GM18951 (cell line): ENCODE data around the gene TRPV5.

Experiments used
- POLR2A ChIP-seq: IDR thresholded peaks from 4 replicates; pipeline ENCODE4 v1.6.1; 2011; ENCODE audit warnings: mild to moderate bottlenecking; ENCODE audit not compliant: insufficient read length, insufficient read depth; ENCODE audit errors: extremely low read depth
- in situ Hi-C: fragments of 300-500 bp; cut with MboI; formaldehyde crosslinking; loops from one replicate; pipeline ENCODE4 v1.12.0; 2022; ENCODE audit warnings: low sequenced_read_pairs, mixed read lengths, inconsistent platforms; ENCODE audit not compliant: unreplicated experiment

TRPV5 gene

DNA sequence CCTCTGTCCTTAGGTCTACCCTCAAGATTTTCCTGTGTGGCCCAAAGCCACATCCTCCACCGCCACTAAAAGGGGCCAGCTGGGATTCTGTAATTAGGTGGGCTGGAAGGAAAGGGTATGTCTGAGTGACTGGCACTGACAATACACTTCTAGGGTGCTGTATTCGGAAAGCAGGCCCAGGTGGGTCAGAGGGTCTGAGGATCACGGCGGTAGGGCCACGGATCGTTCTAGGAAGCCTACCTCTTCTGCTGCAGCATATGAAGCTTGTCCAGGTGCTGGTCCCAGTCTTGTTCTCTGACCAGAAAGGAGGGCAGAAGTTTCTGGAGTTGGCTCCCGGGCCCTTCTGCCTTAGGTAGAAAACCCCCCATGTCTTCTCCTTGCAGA lies 462 bp downstream of the TRPV5 start:
- in situ Hi-C loops, result no loop called here
- TF ChIP-seq POLR2A, result no peak

DNA sequence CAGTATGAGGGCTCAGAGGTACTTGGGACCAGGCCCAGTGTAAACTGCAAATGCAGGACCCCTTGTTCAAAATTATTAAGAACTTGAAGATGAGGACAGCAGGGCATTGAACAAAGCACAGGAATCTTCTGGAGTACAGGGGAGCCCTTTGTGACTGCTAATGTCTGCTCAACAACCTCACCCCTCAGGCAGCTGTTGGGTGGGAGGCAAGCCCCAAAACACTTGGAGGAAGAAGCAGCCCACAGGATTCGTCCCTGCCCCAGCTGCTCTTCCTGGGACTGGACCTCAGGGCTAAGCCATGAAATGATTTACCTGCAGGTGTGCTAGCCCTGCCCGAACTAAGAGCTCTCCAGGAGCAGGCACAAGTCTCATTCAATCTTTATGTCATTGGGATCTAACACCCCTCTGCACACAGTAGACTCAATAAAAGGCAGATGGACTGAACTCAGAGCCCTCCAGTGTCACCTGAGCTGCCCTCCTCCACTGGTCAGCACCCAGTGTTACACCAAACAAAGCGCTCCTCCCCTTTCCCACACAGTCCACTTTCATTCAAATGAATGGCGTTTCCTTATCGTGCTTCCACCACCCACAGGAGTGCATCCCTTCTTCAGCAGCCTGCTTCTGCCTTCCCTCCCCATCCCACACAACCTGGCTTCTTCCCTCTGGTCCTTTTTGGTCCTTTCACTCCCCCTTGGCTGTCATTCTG lies 1.0 kb downstream of the TRPV5 start:
- in situ Hi-C loops, result no loop called here
- no peak for TF ChIP-seq POLR2A

DNA sequence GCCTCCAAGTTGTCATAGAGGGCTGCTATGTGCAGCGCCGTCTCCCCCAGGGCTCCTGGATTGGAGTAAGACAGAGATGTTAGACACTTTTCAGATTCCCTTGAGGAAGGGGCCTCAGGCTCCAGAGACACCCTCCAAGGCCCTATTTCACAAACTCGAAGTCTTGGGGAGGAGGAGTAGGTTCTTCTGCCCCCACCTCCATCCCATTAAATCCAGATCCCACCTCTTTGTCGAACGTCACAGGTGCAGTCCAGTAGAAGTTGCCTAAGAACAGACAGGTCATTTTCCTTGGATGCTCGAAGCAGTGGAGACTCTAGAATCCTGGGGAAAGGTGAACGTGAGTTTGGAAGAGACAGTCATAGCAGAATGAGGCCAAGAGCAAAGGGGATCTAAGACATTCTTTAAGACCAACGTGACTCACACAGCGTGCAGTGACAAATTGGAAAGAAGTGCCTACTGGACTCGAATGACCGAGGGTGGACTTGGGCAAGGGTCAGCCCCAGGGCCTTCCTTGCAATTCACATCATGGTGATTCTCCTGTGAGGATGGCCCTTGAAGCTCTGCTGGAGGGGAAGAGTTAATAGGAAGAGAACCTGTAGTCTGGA lies 3.3 kb downstream of the TRPV5 start:
- no peak for TF ChIP-seq POLR2A
- in situ Hi-C loops, result no loop called here

DNA sequence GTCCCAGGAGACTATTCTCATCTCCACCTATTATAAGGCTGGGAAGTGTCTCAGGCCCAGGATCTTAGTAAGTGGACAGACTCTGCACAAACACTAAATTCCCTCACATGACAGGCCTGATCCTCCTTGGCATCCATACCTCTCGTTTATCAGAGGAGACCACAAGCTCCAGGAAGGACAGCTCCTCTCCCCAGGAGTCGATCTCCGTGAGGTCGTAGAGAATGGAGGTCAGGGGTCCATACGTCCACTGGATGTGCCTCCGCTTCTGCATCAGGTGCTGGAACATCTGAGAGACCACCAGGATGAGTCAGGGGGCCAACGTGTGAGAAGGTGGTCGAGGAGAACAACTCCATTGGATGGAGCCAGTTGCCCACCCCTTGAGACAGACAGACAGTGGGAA lies 5.6 kb downstream of the TRPV5 start:
- no peak for TF ChIP-seq POLR2A
- in situ Hi-C loops, result no loop called here

DNA sequence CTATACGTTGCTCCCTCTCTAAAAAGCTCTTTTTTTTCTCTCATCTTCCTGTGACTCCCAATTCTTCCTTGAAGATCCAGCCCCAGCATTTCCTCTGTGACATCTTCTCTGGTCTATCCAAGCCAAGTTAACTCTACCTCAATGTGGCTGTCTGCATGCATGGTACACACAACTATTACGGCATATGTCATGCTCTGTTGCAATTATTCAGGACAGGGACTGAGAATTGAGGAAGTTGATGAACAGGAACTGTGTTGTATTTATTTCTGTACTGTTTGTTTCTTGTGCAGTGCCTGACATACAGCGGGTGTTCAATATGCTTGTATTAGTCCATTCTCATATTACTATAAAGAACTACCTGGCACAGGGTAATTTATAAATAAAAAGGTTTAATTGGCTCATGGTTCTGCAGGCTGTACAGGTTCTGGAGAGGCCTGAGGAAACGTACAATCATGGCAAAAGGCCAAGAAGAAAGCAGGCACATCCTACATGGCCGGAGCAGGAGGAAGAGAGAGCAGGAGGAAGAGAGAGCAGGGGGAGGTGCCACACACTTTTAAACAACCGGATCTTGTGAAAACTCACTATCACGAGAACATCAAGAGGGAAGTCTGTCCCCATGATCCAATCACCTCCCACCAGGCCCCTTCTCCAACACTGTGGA lies 6.3 kb downstream of the TRPV5 start:
- in situ Hi-C loops, result no loop called here
- no peak for TF ChIP-seq POLR2A

DNA sequence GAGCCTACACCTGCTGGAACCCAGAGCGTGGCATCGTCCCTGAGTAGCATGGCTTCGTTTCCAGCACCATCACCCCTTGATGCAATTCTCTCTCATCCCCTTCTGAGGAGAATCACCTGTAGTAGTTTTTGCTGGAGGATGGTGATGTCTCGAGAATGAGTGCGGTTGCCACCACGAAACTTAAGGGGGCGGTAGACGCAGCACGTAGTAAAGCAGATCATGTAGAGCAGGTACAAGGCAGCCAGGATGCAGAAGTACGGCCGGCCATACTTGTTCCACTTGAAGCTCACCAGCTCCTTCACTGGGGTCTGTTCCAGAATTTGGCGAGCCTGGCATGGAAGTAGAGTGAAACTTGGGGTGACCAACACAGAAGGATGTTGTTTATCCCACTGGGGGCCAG lies 8.1 kb downstream of the TRPV5 start:
- no peak for TF ChIP-seq POLR2A
- in situ Hi-C loops, result no loop called here

DNA sequence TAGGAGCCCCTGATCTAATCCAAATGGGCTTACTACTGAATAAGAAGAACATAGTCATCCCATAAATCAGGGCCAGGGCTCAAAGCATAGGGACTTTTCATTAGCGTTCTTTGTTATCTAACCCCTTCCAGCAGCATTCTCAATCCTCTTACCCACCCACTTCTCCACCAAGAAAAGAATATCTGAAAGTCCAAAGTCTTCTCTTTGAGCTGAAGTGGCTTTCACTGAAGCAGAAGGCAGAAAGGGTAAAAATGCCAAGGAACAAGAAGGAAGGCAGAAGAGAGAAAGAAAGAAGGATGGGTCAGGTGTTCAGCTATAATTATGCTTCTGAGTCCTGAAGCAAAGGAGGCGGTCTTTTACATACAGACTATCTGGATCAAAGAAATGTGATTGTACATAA lies 10.2 kb downstream of the TRPV5 start:
- TF ChIP-seq POLR2A, result no peak
- in situ Hi-C loops, result no loop called here

DNA sequence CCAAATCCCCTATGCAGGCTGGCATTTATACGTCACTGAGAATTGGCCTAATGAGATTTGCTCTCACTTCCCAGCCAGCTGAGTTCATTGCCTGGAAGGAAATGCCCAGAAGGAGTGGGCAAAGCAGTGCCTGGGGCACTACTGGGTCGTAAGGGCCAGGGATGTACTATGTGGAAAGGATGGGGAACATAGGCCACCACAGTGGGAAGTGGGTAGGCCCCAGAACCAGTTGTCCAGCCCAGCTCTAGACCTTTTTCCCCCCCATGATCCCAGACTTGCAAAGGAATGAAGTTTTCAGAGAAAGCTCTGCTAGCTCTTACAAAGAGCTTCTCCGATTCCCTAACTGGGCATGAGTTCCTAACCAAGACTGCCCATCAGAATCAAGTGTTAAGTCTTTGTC lies 13.9 kb downstream of the TRPV5 start:
- in situ Hi-C loops, result no loop called here
- TF ChIP-seq POLR2A, result no peak

DNA sequence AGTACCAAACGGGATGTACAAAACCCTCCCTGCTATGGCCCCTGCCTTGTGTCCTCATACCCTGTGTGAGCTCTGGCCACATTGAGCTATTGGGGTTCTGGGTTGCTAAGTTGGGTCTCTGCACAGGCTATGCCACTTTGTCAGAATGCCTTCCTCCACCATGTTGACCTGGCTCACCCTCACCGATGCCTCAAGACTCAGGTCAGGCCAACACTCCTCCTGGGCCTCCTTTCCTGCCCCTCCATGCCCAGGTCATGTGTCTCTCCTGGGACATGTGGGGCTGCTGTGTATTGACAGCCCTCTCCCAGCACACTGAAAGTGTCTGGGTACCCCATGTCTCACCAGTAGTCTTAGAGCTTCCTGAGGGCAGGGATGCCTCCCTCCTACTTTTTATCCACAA lies 14.6 kb downstream of the TRPV5 start:
- no peak for TF ChIP-seq POLR2A
- in situ Hi-C loops, result no loop called here

DNA sequence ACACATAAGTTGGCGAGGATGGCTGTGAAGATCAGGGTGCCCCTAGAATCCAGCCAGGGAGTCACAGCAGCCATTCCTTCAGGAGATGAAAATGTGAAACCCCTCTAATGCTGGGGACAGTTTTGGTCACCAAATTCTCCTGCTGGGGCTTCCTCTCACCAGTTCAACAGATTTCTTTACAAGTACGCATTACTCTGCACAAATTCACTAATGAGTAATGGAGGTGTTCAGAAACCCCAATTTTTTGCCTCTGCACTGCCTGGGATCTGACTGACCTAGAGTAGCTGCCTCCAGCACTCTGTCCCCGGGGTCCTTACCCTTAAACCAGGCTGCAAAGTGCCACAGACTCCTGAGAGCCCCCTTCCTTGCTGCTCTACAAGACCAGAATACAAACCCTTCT lies 16.1 kb downstream of the TRPV5 start:
- in situ Hi-C loops, result no loop called here
- TF ChIP-seq POLR2A, result no peak

DNA sequence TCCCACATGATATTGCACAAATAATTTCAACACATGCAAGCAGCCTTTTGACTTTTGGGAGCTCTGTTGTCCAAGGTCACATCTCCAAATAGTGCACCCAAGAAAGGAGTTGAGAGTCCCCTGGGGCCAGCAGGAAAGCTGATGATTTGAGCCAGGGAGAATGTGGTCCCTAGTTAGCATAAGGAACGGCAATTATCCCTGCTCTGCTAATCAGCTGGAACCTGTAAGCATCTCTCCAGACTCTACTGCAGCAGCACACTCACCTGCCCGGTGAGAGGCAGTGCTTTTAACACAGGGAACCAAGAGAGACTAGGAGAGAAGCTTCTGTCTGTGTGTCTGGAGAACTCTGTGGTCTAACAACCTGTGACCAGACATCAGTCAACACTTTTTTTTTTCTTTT lies 17.0 kb downstream of the TRPV5 start:
- in situ Hi-C loops, result no loop called here
- no peak for TF ChIP-seq POLR2A

DNA sequence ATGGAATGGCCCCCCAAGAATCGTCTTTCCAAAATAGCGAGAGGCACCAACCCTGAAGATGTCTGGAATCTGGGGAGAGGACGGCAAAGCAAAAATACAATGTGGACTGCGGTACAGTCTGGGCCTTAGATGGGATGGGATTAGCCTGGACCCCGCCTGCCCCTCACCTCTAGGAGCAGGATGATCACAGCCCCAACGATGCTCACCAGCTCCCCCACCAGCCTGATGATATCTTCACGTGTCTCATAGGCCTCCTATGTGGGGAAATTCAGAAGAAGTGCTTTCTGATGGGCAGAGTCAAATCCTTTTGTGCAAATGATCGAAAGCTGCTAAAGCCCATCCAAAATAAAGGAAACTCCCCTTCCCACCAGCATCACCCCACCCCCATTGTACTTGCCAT lies 18.2 kb downstream of the TRPV5 start:
- in situ Hi-C loops, result no loop called here
- TF ChIP-seq POLR2A, result no peak

DNA sequence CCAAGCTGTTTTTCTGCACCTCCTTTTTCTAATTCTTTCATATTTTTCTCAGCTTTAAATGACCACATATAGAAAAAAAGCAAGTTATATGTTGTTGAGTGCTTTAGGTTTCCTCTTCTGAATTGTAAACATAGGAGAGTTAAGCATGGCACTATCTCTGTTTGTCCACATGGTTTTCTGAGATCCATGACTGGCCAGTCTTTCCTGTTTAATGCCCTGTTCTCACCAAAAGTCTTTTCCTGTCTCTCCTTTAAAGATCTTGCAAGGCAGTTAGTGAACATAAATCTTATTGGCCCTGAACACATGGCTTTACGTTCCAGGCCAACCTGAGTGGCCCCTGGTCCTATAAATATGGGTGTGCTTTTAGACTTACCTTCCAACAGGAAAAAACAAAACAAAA lies 19.4 kb downstream of the TRPV5 start:
- in situ Hi-C loops, result no loop called here
- no peak for TF ChIP-seq POLR2A

DNA sequence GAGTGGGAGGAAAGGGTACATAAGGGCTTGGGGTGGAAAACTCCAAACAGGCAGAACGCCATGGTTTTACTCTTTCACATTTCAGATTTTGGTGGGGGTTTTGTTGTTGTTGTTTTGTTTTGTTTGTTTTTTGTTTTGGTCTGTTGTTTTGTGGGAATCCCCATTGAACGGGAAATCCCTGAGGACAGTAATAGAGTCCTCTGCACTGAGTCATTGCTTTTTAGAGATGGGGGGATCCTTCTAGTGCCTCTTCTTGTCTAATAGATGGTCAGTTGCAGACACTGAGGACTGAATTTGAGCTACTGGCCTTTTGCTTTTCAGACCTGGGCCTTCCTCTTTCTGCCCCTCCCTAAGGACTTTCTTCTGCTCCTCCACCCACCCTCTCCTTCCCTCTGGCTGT lies 20.0 kb downstream of the TRPV5 start:
- in situ Hi-C loops, result no loop called here
- TF ChIP-seq POLR2A, result no peak

DNA sequence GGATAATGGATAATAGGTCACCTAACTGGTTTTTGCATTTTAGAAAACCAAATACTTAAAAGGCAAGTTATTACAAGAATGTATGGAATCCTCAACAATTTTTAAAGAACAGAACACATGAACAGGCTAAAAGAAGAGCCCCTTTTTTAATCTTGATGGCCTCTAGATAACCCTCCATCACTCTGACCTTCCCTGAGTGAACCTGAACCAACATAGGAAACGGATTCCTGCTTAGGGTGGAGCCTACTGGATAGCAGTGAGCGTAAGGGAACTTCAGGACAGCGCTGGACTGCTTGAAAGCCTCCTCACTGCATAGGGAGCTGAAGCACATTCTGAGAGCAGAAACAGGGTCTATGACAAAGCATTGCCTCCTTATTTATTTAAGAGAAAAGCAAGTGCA lies 20.5 kb downstream of the TRPV5 start:
- in situ Hi-C loops, result no loop called here

DNA sequence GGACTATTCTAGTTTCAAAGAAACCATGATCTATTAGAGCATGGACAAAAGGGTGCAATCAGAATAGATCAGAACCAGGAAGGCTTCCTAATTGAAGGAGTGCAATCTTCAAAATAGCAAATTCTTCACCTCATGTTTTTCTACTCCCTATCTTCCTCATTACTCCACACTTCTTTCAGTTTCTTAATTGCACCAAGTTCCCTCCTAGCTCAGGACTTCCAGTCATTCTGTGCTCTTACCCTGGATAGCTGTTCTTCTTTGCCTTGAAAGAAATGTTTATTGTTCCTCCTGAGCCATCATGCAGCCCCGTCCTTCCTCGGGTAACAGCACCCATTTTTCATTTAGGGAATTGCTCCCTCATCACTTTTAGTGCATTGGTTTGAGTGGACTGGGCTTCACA lies 23.1 kb downstream of the TRPV5 start:
- in situ Hi-C loops, result no loop called here
- no peak for TF ChIP-seq POLR2A

More for the DNA sequence above, 20.5 kb downstream of the TRPV5 start:
- no peak for TF ChIP-seq POLR2A
